Measurements from ENCODE around the gene PRR7. TPM values are rescaled to one million over a fixed set of nuclear protein-coding genes. Genes with fewer than 3 reads are reported as not detected.

PRR7 gene
- total RNA-seq, 4 donors from 2014 or later, result 1.9 to 3.0 TPM; not detected in 2

GRCh38 chr5:177434437-177434836 is 12.2 kb upstream of the PRR7 start:
- H3K4me3 ChIP-seq, result no peak overlapping the region
- H3K27me3 ChIP-seq, result no peaks in the 10 kb centered on the region
- H3K4me1 ChIP-seq, result no peaks in the 10 kb centered on the region
- H3K9me3 ChIP-seq, result no peaks in the 10 kb centered on the region
- no peak for DNase-seq
- intact Hi-C loops (cut with DNase I; ENCODE audit: low total_unique reads), result no loop called here
- H3K27ac ChIP-seq, result no peak overlapping the region
- TF ChIP-seq POLR2A (IDR thresholded peaks at IDR 0.05), result no peak
- TF ChIP-seq, protein P1, sequence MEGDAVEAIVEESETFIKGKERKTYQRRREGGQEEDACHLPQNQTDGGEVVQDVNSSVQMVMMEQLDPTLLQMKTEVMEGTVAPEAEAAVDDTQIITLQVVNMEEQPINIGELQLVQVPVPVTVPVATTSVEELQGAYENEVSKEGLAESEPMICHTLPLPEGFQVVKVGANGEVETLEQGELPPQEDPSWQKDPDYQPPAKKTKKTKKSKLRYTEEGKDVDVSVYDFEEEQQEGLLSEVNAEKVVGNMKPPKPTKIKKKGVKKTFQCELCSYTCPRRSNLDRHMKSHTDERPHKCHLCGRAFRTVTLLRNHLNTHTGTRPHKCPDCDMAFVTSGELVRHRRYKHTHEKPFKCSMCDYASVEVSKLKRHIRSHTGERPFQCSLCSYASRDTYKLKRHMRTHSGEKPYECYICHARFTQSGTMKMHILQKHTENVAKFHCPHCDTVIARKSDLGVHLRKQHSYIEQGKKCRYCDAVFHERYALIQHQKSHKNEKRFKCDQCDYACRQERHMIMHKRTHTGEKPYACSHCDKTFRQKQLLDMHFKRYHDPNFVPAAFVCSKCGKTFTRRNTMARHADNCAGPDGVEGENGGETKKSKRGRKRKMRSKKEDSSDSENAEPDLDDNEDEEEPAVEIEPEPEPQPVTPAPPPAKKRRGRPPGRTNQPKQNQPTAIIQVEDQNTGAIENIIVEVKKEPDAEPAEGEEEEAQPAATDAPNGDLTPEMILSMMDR (IDR thresholded peaks at IDR 0.05), result no peak
- no peaks in the 10 kb centered on the region for H3K36me3 ChIP-seq

- intact Hi-C loops (cut with DNase I; ENCODE audit: low total_unique reads), result no loop called here
- no peaks in the 10 kb centered on the region for H3K36me3 ChIP-seq
- no peak overlapping the region for H3K27ac ChIP-seq
- no peaks in the 10 kb centered on the region for H3K4me1 ChIP-seq
- TF ChIP-seq POLR2A (IDR thresholded peaks at IDR 0.05), result no peak
- TF ChIP-seq, protein P1 (IDR thresholded peaks at IDR 0.05), result no peak
- no peak overlapping the region for H3K4me3 ChIP-seq
- no peak for DNase-seq
- H3K9me3 ChIP-seq, result no peaks in the 10 kb centered on the region
- H3K27me3 ChIP-seq, result no peaks in the 10 kb centered on the region
Measured at GRCh38 chr5:177434942-177435738, 11.5 kb upstream of the PRR7 start.

GRCh38 chr5:177435847-177436536 is 10.6 kb upstream of the PRR7 start:
- no peak for DNase-seq
- Histone ChIP-seq H3K27ac (no peak overlapping the region), H3K36me3 (no peaks in the 10 kb centered on the region), H3K27me3 (no peaks in the 10 kb centered on the region), H3K9me3 (no peaks in the 10 kb centered on the region), H3K4me1 (no peaks in the 10 kb centered on the region), H3K4me3 (no peak overlapping the region)
- TF ChIP-seq, protein P1 (IDR thresholded peaks at IDR 0.05), result no peak
- TF ChIP-seq POLR2A (IDR thresholded peaks at IDR 0.05), result no peak
- intact Hi-C loops (cut with DNase I; ENCODE audit: low total_unique reads), result no loop called here

- TF ChIP-seq, protein P1 (IDR thresholded peaks at IDR 0.05), result no peak
- no peak for TF ChIP-seq POLR2A (IDR thresholded peaks at IDR 0.05)
- H3K9me3 ChIP-seq, result no peaks in the 10 kb centered on the region
- no peak for DNase-seq
- H3K27me3 ChIP-seq, result no peaks in the 10 kb centered on the region
- no peak overlapping the region for H3K4me3 ChIP-seq
- H3K4me1 ChIP-seq, result no peaks in the 10 kb centered on the region
- no peaks in the 10 kb centered on the region for H3K36me3 ChIP-seq
- no peak overlapping the region for H3K27ac ChIP-seq
- intact Hi-C loops (cut with DNase I; ENCODE audit: low total_unique reads), result no loop called here
Measured at GRCh38 chr5:177437623-177438022, 9.0 kb upstream of the PRR7 start.

DNA sequence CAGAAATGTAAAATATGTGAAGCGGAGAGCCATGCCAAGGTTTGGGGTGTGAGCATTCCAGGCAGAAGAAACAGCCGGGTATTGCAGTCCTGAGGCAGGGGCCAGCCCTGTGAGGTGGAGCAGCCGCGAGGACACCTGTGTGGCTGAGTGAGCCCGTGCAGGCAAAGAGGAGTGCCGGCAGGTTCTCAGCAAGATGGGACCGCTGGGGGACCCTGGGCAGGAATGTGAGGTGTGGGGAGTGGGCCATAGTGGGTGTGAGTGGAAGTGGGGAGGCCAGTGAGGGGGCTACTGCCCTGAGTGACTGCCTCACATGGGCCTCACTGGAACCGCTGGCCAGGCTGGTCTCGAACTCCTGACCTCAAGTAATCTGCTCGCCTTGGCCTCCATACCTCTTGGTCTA is 8.1 kb upstream of the PRR7 start:
- Histone ChIP-seq H3K4me3 (no peak overlapping the region), H3K4me1 (no peaks in the 10 kb centered on the region), H3K27ac (no peak overlapping the region), H3K27me3 (no peaks in the 10 kb centered on the region), H3K36me3 (no peaks in the 10 kb centered on the region), H3K9me3 (no peaks in the 10 kb centered on the region)
- intact Hi-C loops (cut with DNase I; ENCODE audit: low total_unique reads), result no loop called here
- no peak for TF ChIP-seq POLR2A (IDR thresholded peaks at IDR 0.05)
- TF ChIP-seq, protein P1 (IDR thresholded peaks at IDR 0.05), result no peak
- no peak for DNase-seq
